Suppressor macrophage treated with lipopolysaccharide for 1 hour (primary cell): ENCODE results near the gene APOLD1.
"Not testable (repeated sequence)": the region's sequence is repeated elsewhere in the genome, so short reads cannot be mapped to it uniquely, and the experiment has no call there.

Experiments
- DNase-seq, 3 donors: peaks; one replicate each; pipeline ENCODE4 v3.0.0-alpha.2; 2020 to 2022

Gene APOLD1

GRCh38 chr12:12786706-12787601 lies 1.5 kb downstream of the APOLD1 start:
- DNase-seq, result peak; percentile 89 to 95 (median 93)

- DNase-seq, result no peak
These were observed 2.7 kb downstream of the APOLD1 start for GRCh38 chr12:12788131-12788530.

GRCh38 chr12:12788675-12789368 lies 3.4 kb downstream of the APOLD1 start:
- DNase-seq, result peak; percentile 89 to 93 (median 93)

GRCh38 chr12:12790956-12791355 lies 5.5 kb downstream of the APOLD1 start:
- DNase-seq, result no peak

- DNase-seq, result no peak
These were observed 6.4 kb downstream of the APOLD1 start for GRCh38 chr12:12791756-12792369.

GRCh38 chr12:12792421-12792820 lies 7.0 kb downstream of the APOLD1 start:
- DNase-seq, result no peak

- no peak for DNase-seq
These were observed 9.2 kb downstream of the APOLD1 start for GRCh38 chr12:12794686-12795085.

GRCh38 chr12:12796171-12796570 lies 10.7 kb downstream of the APOLD1 start:
- no peak for DNase-seq

GRCh38 chr12:12796928-12797793 lies 11.7 kb downstream of the APOLD1 start:
- no peak for DNase-seq

- no peak for DNase-seq
These were observed 12.3 kb downstream of the APOLD1 start for GRCh38 chr12:12797794-12798152.

GRCh38 chr12:12798480-12798879 lies 13.0 kb downstream of the APOLD1 start:
- DNase-seq, result no peak

- DNase-seq, result no peak
These were observed 13.9 kb downstream of the APOLD1 start for GRCh38 chr12:12799163-12799920.

GRCh38 chr12:12800406-12801180 lies 15.1 kb downstream of the APOLD1 start:
- peak; percentile 31 to 40 (median 37) for DNase-seq

GRCh38 chr12:12801656-12802055 lies 16.2 kb downstream of the APOLD1 start:
- DNase-seq, result peak; percentile 53 to 74 (median 73)

GRCh38 chr12:12803186-12803585 lies 17.7 kb downstream of the APOLD1 start:
- peak; percentile 68 to 70 (median 69) for DNase-seq

GRCh38 chr12:12804011-12804410 lies 18.6 kb downstream of the APOLD1 start:
- no peak for DNase-seq

GRCh38 chr12:12804432-12804886 lies 19.0 kb downstream of the APOLD1 start:
- peak in 2 of 3 donors; percentile 36 to 55 for DNase-seq

GRCh38 chr12:12806784-12807516 lies 21.5 kb downstream of the APOLD1 start:
- peak in 1 of 3 donors; percentile 17 for DNase-seq

- not testable (repeated sequence) for DNase-seq
These were observed 22.1 kb downstream of the APOLD1 start for GRCh38 chr12:12807517-12807903.
